Omental fat pad (tissue), 4 donors: ENCODE results near the gene VPREB3. TPM values are rescaled to one million over a fixed set of nuclear protein-coding genes. Genes with fewer than 3 reads are reported as not detected.
A peak's percentile ranks its signal among the peaks of the same experiment; 100 is the strongest.
"Not testable (repeated sequence)": the region's sequence is repeated elsewhere in the genome, so short reads cannot be mapped to it uniquely, and the experiment has no call there.

Experiments
- ATAC-seq: fragments of 150-250 bp; one replicate; pipeline ENCODE4 v1.9.1; 2016; ENCODE audit warnings: mild to moderate bottlenecking, moderate library complexity; ENCODE audit not compliant: low FRiP score
- DNase-seq: peaks from one replicate; pipeline ENCODE4 v3.0.0-alpha.2; 2019; ENCODE audit warnings: low spot score
- CTCF ChIP-seq, 3 donors: fragments of 450-650 bp; IDR thresholded peaks; one replicate each; pipeline ENCODE4 v1.5.1; 2016 to 2017; ENCODE audit warnings: antibody characterized with exemption in 3 of 3, mild to moderate bottlenecking in 3 of 3, moderate library complexity in 2 of 3
- total RNA-seq, 4 donors: library from RNA; depleted of rRNA; stranded (reverse); fragments of >200 nt; gene quantifications; one replicate each; pipeline ENCODE4 v1.1.0, GENCODE V29; 2016

VPREB3 gene
- total RNA-seq, 4 donors from 2014 or later: not detected

- TF ChIP-seq CTCF (IDR thresholded peaks at IDR 0.05): no peak
- no peak for DNase-seq
- no peak for ATAC-seq
These were observed 4.4 kb downstream of the VPREB3 start for GRCh38 chr22:23749841-23750301.

- no peak for TF ChIP-seq CTCF (IDR thresholded peaks at IDR 0.05)
- DNase-seq (no peak), ATAC-seq (no peak)
These were observed 8.4 kb downstream of the VPREB3 start for GRCh38 chr22:23745791-23746190.

GRCh38 chr22:23744485-23744884, 9.7 kb downstream of the VPREB3 start:
- DNase-seq (no peak), ATAC-seq (no peak)
- no peak for TF ChIP-seq CTCF (IDR thresholded peaks at IDR 0.05)

- TF ChIP-seq CTCF (IDR thresholded peaks at IDR 0.05): no peak
- DNase-seq (no peak), ATAC-seq (no peak)
These were observed 10.2 kb downstream of the VPREB3 start for GRCh38 chr22:23744001-23744400.

GRCh38 chr22:23743303-23743705, 10.9 kb downstream of the VPREB3 start:
- no peak for TF ChIP-seq CTCF (IDR thresholded peaks at IDR 0.05)
- DNase-seq (no peak), ATAC-seq (no peak)

- ATAC-seq (peak; percentile 47), DNase-seq (no peak)
- TF ChIP-seq CTCF (IDR thresholded peaks at IDR 0.05): no peak
These were observed 11.5 kb downstream of the VPREB3 start for GRCh38 chr22:23742505-23743264.

- DNase-seq (no peak), ATAC-seq (no peak)
- no peak for TF ChIP-seq CTCF (IDR thresholded peaks at IDR 0.05)
These were observed 16.5 kb downstream of the VPREB3 start for GRCh38 chr22:23737696-23738095.

GRCh38 chr22:23728108-23728507, 26.1 kb downstream of the VPREB3 start:
- not testable (repeated sequence) for ATAC-seq, DNase-seq
